HepG2 (cell line): ENCODE measurements around the gene DDI2. TPM values are rescaled to one million over a fixed set of nuclear protein-coding genes. Genes with fewer than 3 reads are reported as not detected.

Experiments
- ATAC-seq: fragments of 200-7000 bp; cut with Tn5 transposase; 3 replicates; pipeline ENCODE4 v1.9.1; 2020; ENCODE audit warnings: mild to moderate bottlenecking, moderate library complexity
- BruUV-seq: library from RNA; stranded (reverse); fragments of 400-500 nt; replicated peaks from 2 replicates; lab custom pipeline; 2021; lab: Mats Ljungman, UMichigan
- CTCF ChIA-PET: fragments of 300-600 bp; formaldehyde crosslinking; extraction: SDS; loops from one replicate; lab custom pipeline; 2021; ENCODE audit warnings: low total read pairs, inconsistent platforms, low intra/inter-chr PET ratio; lab: Yijun Ruan, JAX
- POLR2A ChIA-PET: fragments of 350-600 bp; sonication (Branson Sonifier 250); formaldehyde crosslinking; loops from one replicate; lab custom pipeline; 2020; ENCODE audit warnings: antibody characterized with exemption, inconsistent platforms; lab: Yijun Ruan, JAX
- DNase-seq: peaks from one replicate; pipeline ENCODE4 v3.0.0-alpha.2; 2015; ENCODE audit warnings: low spot score
- FAIRE-seq: peaks from 3 replicates; lab custom pipeline; 2011; peaks lifted over from hg19 to GRCh38; lab: Jason Lieb, UNC
- H2AFZ ChIP-seq: one replicate; pipeline ENCODE4 v1.6.1; 2011; ENCODE audit warnings: low read length, inconsistent platforms
- H3K27ac ChIP-seq: fragments of 300-600 bp; 3 replicates; pipeline ENCODE4 v1.8.0; 2011; ENCODE audit warnings: mixed run types, mild to moderate bottlenecking, mixed read lengths, low read length, inconsistent platforms; ENCODE audit not compliant: insufficient read depth; ENCODE audit errors: extremely low read length
- H3K27me3 ChIP-seq, 2 experiments: fragments of 200-600 bp in 1 of 2; 2 replicates in 1 of 2; 3 replicates in 1 of 2; pipeline versions ENCODE4 v1.6.0 to v1.8.0; 2011; ENCODE audit warnings: low read length in 2 of 2, mild to moderate bottlenecking in 2 of 2, moderate library complexity in 2 of 2, inconsistent platforms in 1 of 2; ENCODE audit not compliant: insufficient read depth in 2 of 2, control insufficient read depth in 1 of 2
- H3K36me3 ChIP-seq, 2 experiments: fragments of 200-600 bp in 1 of 2; replicated peaks in 1 of 2; 2 replicates in 1 of 2; 3 replicates in 1 of 2; pipeline versions ENCODE4 v1.5.1 to v1.8.0; 2011; ENCODE audit warnings: low read length in 2 of 2, inconsistent platforms in 1 of 2; ENCODE audit not compliant: insufficient read depth in 2 of 2, control insufficient read depth in 1 of 2
- H3K4me1 ChIP-seq: 2 replicates; pipeline ENCODE4 v1.5.1; 2012; ENCODE audit warnings: low read length, inconsistent platforms; ENCODE audit not compliant: insufficient read depth
- H3K4me2 ChIP-seq: 2 replicates; pipeline ENCODE4 v1.6.0; 2011; ENCODE audit warnings: low read depth, low read length, inconsistent platforms
- H3K4me3 ChIP-seq, 3 experiments: fragments of 200-600 bp in 1 of 3; sonication (generic), shearing (Covaris generic) in 1 of 3; replicated peaks in 1 of 3; 2 replicates each; pipeline ENCODE4 v1.5.1; 2011 to 2016; ENCODE audit warnings: low read length in 3 of 3, inconsistent platforms in 2 of 3, low read depth in 2 of 3, mild to moderate bottlenecking in 2 of 3, control low read depth in 1 of 3, mixed read lengths in 1 of 3; ENCODE audit not compliant: insufficient read depth in 1 of 3
- H3K79me2 ChIP-seq: one replicate; pipeline ENCODE4 v1.6.1; 2011; ENCODE audit warnings: low read length, inconsistent platforms; ENCODE audit not compliant: insufficient read depth
- H3K9ac ChIP-seq: 2 replicates; pipeline ENCODE4 v1.6.0; 2011; ENCODE audit warnings: mild to moderate bottlenecking, low read depth, low read length, inconsistent platforms; ENCODE audit not compliant: insufficient read depth
- H3K9me3 ChIP-seq: 2 replicates; pipeline ENCODE4 v1.5.1; 2012; ENCODE audit warnings: mild to moderate bottlenecking, low read length
- H4K20me1 ChIP-seq: 2 replicates; pipeline ENCODE4 v1.6.0; 2011; ENCODE audit warnings: inconsistent platforms, mild to moderate bottlenecking, low read length, moderate library complexity; ENCODE audit not compliant: insufficient read depth
- ISX ChIP-seq: sonication (generic); formaldehyde crosslinking; conservative IDR thresholded peaks from 2 replicates; pipeline ENCODE4 v1.5.0; 2020; ENCODE audit warnings: missing genetic modification reagents
- PRDM10 ChIP-seq: sonication (generic); formaldehyde crosslinking; IDR thresholded peaks from 2 replicates; pipeline ENCODE4 v1.4.0; 2020; ENCODE audit warnings: low read depth, missing genetic modification reagents
- RARA ChIP-seq: IDR thresholded peaks from 2 replicates; pipeline ENCODE4 v1.6.1; 2016; ENCODE audit warnings: missing genetic modification reagents, missing compliant biosample characterization
- WIZ ChIP-seq: sonication (generic); formaldehyde crosslinking; IDR thresholded peaks from 2 replicates; pipeline ENCODE4 v1.5.1; 2020; ENCODE audit warnings: mild to moderate bottlenecking, missing genetic modification reagents
- ZNF512B ChIP-seq: sonication (generic); formaldehyde crosslinking; IDR thresholded peaks from 2 replicates; pipeline ENCODE4 v1.5.1; 2020; ENCODE audit warnings: missing genetic modification reagents, mild to moderate bottlenecking, borderline replicate concordance
- WGBS: methylation state at CpG from one replicate; pipeline ENCODE4 v1.1.6; 2017; ENCODE audit warnings: low lambda C conversion rate; 5-methylcytosine and 5-hydroxymethylcytosine counted together
- in situ Hi-C: cut with HindIII; loops from 2 replicates; pipeline ENCODE4 v1.10.0; 2017; ENCODE audit warnings: low pct_unique_long_range_greater_than_20kb; ENCODE audit not compliant: extremely low pct_ligation_motif_present
- intact Hi-C: fragments of 100-400 bp; cut with micrococcal nuclease; formaldehyde crosslinking; loops from one replicate; pipeline ENCODE4 v1.10.0; 2022; ENCODE audit not compliant: unreplicated experiment
- polyA plus RNA-seq, 8 experiments: library from polyadenylated mRNA; depleted of rRNA in 3 of 8; stranded (reverse) in 7 of 8; unstranded in 1 of 8; fragments of >200 nt; fragmentation: Illumina TruSeq in 4 of 8; extraction: Trizol in 4 of 8; gene quantifications; 2 replicates each; pipeline versions ENCODE4 v1.2.1 to v1.2.3, GENCODE V29; 2011 to 2016; ENCODE audit warnings: low read depth in 4 of 8, missing spikeins in 1 of 8, mixed read lengths in 1 of 8; ENCODE audit not compliant: insufficient read depth in 1 of 8
- total RNA-seq, 5 experiments: library from RNA; depleted of rRNA; stranded (reverse); fragments of >200 nt; fragmentation: Illumina TruSeq; extraction: Trizol; gene quantifications; 2 replicates each; pipeline ENCODE4 v1.2.3, GENCODE V29; 2016; ENCODE audit warnings: low read depth in 1 of 5
- TF ChIP-seq, protein P1 (sequence below): sonication (generic); formaldehyde crosslinking; IDR thresholded peaks from 2 replicates; pipeline ENCODE4 v1.5.1; 2020; ENCODE audit warnings: mild to moderate bottlenecking, missing genetic modification reagents, moderate library complexity

The DDI2 gene
- total and polyA plus RNA-seq, 2 of the 13 experiments (the other 11 are each of a cell fraction or from before 2014, with no cell fraction given), result 8.5 to 25.7 TPM

- H3K9ac ChIP-seq, result no peak overlapping the region
- TF ChIP-seq, protein P1, sequence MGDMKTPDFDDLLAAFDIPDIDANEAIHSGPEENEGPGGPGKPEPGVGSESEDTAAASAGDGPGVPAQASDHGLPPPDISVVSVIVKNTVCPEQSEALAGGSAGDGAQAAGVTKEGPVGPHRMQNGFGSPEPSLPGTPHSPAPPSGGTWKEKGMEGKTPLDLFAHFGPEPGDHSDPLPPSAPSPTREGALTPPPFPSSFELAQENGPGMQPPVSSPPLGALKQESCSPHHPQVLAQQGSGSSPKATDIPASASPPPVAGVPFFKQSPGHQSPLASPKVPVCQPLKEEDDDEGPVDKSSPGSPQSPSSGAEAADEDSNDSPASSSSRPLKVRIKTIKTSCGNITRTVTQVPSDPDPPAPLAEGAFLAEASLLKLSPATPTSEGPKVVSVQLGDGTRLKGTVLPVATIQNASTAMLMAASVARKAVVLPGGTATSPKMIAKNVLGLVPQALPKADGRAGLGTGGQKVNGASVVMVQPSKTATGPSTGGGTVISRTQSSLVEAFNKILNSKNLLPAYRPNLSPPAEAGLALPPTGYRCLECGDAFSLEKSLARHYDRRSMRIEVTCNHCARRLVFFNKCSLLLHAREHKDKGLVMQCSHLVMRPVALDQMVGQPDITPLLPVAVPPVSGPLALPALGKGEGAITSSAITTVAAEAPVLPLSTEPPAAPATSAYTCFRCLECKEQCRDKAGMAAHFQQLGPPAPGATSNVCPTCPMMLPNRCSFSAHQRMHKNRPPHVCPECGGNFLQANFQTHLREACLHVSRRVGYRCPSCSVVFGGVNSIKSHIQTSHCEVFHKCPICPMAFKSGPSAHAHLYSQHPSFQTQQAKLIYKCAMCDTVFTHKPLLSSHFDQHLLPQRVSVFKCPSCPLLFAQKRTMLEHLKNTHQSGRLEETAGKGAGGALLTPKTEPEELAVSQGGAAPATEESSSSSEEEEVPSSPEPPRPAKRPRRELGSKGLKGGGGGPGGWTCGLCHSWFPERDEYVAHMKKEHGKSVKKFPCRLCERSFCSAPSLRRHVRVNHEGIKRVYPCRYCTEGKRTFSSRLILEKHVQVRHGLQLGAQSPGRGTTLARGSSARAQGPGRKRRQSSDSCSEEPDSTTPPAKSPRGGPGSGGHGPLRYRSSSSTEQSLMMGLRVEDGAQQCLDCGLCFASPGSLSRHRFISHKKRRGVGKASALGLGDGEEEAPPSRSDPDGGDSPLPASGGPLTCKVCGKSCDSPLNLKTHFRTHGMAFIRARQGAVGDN (CRISPR knock-in tag), result no peak
- no peak for TF ChIP-seq WIZ
- TF ChIP-seq RARA (CRISPR knock-in tag), result no peak
- TF ChIP-seq PRDM10, result no peak
- no peak for TF ChIP-seq ISX (CRISPR knock-in tag)
- TF ChIP-seq ZNF512B (CRISPR knock-in tag), result no peak
Observed at GRCh38 chr1:15640667-15641066, 23.4 kb downstream of the DDI2 start.

More at GRCh38 chr1:15640667-15641066, 23.4 kb downstream of the DDI2 start:
- in situ Hi-C loops, result no loop called here
- Histone ChIP-seq H3K4me2 (no peak overlapping the region), H3K36me3 (peaks cover 41 to 90% of the 10 kb centered on the region in 2 experiments), H3K4me1 (no peaks in the 10 kb centered on the region), H3K27ac (no peak overlapping the region), H4K20me1 (no peaks in the 10 kb centered on the region), H3K4me3 (no peak overlapping the region), H3K9me3 (no peaks in the 10 kb centered on the region), H3K27me3 (no peaks in the 10 kb centered on the region), H2AFZ (no peak overlapping the region), H3K79me2 (peaks cover 7% of the 10 kb centered on the region)
- DNase-seq (no peak), FAIRE-seq (no peak), ATAC-seq (no peak)
- 98% methylated on average over 3 of the region's 3 CpGs for WGBS
- intact Hi-C loops, result no loop called here
- CTCF ChIA-PET, result no interaction called here
- POLR2A ChIA-PET, result no interaction called here
- no TSS peak for BruUV-seq
